Liver (tissue), 3 donors: Measurements from ENCODE around the gene GRK1.

ENCODE experiments used
- CTCF ChIP-seq: fragments of 150-350 bp; IDR thresholded peaks from 2 replicates; pipeline ENCODE4 v1.5.1; 2017; ENCODE audit warnings: improper control_type of control experiment, low read depth, low read length; ENCODE audit not compliant: missing input control
- HNF4A ChIP-seq, 2 donors: conservative IDR thresholded peaks; 2 replicates each; pipeline ENCODE4 v1.6.1; 2016; ENCODE audit warnings: antibody characterized with exemption in 2 of 2, mild to moderate bottlenecking in 2 of 2
- JUND ChIP-seq, 2 donors: IDR thresholded peaks; 2 replicates each; pipeline ENCODE4 v1.6.1; 2016; ENCODE audit warnings: antibody characterized with exemption in 2 of 2
- SP1 ChIP-seq: IDR thresholded peaks from 2 replicates; pipeline ENCODE4 v1.6.1; 2018; ENCODE audit warnings: antibody characterized with exemption, mild to moderate bottlenecking
- TAF1 ChIP-seq: conservative IDR thresholded peaks from 2 replicates; pipeline ENCODE4 v1.6.1; 2016; ENCODE audit warnings: antibody characterized with exemption, mild to moderate bottlenecking
- donor health status: healthy.
- donor health status: healthy.

DNA sequence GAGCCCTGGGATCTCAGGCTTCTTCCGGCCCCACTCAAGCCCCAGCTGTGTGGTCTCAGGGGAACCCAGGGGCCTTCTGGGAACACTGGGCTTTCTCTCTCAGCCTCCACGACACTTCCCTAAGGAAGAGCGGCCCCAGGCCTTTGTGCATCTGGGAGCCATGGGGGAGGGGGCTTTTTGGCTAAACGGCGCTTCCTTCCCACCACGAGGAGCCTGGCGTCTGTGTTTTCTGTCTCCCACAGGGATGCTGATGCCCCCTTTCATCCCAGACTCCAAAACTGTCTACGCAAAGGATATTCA lies 67.8 kb downstream of the GRK1 start:
- TF ChIP-seq CTCF (no peak), TAF1 (no peak), JUND (IDR thresholded peaks at IDR 0.05) (no peak), HNF4A (conservative IDR thresholded peaks at IDR 0.05) (no peak), SP1 (no peak)
